ENCODE measurements around the gene F13B.

The F13B gene

DNA sequence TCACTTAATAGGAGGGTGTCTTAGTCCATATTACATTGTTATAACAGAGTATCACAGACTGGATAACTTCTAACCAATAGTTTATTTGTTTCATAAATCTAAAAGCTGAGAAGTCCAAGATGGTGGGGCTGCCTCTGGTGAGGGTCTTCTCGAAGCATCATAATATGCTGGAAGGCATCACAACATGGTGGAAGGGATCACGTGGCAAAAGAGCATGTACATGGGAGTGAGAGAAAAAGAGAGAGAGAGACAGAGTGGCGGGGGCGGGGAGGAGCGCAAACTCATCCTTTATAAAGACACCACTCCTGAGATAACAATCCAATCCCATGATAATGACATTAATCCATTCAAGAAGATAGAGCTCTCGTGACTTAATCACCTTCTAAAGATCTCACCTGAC is 58.2 kb downstream of the F13B start:
- ChIA-PET CTCF (interaction anchor here (0.7 kb wide), 1 partner anchor 915 kb away, joined by 4 read pairs; no protein-coding TSS in a partner anchor), POLR2A (no interaction called here)
- no peaks in the 10 kb centered on the region for H3K9me3 ChIP-seq (ENCODE audit: control insufficient read depth, insufficient read depth, low read depth, low read length)
- H3K4me1 ChIP-seq (ENCODE audit: control insufficient read depth, insufficient read depth, low read length): no peaks in the 10 kb centered on the region
- H3K27ac ChIP-seq (ENCODE audit: extremely low read depth, low read depth, low read length): no peak overlapping the region
- H3K36me3 ChIP-seq (ENCODE audit: control insufficient read depth in 2 of 2, insufficient read depth in 1 of 2, low read length in 2 of 2): no peaks in the 10 kb centered on the region
- TF ChIP-seq IKZF3 (tag by site-specific recombination; IDR thresholded peaks at IDR 0.05): no peak
- no peak for TF ChIP-seq ZNF239 (tag by site-specific recombination; IDR thresholded peaks at IDR 0.05)
- TF ChIP-seq, protein P1, sequence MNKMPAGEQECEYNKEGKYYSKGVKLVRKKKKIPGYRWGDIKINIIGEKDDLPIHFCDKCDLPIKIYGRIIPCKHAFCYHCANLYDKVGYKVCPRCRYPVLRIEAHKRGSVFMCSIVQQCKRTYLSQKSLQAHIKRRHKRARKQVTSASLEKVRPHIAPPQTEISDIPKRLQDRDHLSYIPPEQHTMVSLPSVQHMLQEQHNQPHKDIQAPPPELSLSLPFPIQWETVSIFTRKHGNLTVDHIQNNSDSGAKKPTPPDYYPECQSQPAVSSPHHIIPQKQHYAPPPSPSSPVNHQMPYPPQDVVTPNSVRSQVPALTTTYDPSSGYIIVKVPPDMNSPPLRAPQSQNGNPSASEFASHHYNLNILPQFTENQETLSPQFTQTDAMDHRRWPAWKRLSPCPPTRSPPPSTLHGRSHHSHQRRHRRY (tag by site-specific recombination; IDR thresholded peaks at IDR 0.05): no peak
- TF ChIP-seq, protein P2, sequence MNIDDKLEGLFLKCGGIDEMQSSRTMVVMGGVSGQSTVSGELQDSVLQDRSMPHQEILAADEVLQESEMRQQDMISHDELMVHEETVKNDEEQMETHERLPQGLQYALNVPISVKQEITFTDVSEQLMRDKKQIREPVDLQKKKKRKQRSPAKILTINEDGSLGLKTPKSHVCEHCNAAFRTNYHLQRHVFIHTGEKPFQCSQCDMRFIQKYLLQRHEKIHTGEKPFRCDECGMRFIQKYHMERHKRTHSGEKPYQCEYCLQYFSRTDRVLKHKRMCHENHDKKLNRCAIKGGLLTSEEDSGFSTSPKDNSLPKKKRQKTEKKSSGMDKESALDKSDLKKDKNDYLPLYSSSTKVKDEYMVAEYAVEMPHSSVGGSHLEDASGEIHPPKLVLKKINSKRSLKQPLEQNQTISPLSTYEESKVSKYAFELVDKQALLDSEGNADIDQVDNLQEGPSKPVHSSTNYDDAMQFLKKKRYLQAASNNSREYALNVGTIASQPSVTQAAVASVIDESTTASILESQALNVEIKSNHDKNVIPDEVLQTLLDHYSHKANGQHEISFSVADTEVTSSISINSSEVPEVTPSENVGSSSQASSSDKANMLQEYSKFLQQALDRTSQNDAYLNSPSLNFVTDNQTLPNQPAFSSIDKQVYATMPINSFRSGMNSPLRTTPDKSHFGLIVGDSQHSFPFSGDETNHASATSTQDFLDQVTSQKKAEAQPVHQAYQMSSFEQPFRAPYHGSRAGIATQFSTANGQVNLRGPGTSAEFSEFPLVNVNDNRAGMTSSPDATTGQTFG (tag by site-specific recombination; IDR thresholded peaks at IDR 0.05; ENCODE audit: borderline replicate concordance): no peak
- no peak for TF ChIP-seq ZNF585B (tag by site-specific recombination; IDR thresholded peaks at IDR 0.05)
- TF ChIP-seq SETDB1 (IDR thresholded peaks at IDR 0.05; ENCODE audit: insufficient read length, low read length): no peak
- TF ChIP-seq RBAK (tag by site-specific recombination; IDR thresholded peaks at IDR 0.05): no peak
- TF ChIP-seq ZNF138 (tag by site-specific recombination; IDR thresholded peaks at IDR 0.05; ENCODE audit: borderline replicate concordance): no peak
- no peak for TF ChIP-seq ZNF600 (tag by site-specific recombination; IDR thresholded peaks at IDR 0.05)
- TF ChIP-seq ZNF777 (tag by site-specific recombination; IDR thresholded peaks at IDR 0.05; ENCODE audit: borderline replicate concordance): no peak
- TF ChIP-seq ZNF426 (tag by site-specific recombination; IDR thresholded peaks at IDR 0.05): no peak
- TF ChIP-seq ZNF843 (tag by site-specific recombination; IDR thresholded peaks at IDR 0.05): no peak
- no peak for TF ChIP-seq ZNF140 (tag by site-specific recombination; IDR thresholded peaks at IDR 0.05)
- TF ChIP-seq, protein P3, sequence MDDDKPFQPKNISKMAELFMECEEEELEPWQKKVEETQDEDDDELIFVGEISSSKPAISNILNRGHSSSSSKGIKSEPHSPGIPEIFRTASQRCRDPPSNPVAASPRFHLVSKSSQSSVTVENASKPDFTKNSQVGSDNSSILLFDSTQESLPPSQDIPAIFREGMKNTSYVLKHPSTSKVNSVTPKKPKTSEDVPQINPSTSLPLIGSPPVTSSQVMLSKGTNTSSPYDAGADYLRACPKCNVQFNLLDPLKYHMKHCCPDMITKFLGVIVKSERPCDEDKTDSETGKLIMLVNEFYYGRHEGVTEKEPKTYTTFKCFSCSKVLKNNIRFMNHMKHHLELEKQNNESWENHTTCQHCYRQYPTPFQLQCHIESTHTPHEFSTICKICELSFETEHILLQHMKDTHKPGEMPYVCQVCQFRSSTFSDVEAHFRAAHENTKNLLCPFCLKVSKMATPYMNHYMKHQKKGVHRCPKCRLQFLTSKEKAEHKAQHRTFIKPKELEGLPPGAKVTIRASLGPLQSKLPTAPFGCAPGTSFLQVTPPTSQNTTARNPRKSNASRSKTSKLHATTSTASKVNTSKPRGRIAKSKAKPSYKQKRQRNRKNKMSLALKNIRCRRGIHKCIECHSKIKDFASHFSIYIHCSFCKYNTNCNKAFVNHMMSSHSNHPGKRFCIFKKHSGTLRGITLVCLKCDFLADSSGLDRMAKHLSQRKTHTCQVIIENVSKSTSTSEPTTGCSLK (tag by site-specific recombination; IDR thresholded peaks at IDR 0.05): no peak
- no peak for TF ChIP-seq ZNF350 (tag by site-specific recombination; IDR thresholded peaks at IDR 0.05)
- H3K4me3 ChIP-seq (ENCODE audit: low read depth, low read length): no peak overlapping the region

DNA sequence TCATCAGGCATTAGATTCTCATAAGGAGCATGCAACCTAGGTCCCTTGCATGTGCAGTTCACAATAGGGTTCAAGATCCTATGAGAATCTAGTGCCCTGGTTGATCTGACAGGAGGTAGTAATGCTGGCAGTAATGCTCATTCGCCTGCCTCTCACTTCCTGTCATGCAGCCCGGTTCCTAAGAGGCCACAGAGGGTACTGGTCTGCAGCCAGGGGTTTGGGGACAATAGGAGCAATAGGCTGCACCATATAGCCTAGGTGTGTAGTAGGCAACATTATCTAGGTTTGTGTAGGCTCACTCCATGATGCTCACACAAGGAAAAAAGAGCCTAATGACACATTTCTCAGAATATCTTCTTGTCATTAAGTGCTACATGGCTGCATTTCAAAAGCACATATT is 63.9 kb downstream of the F13B start:
- no peak overlapping the region for H3K27ac ChIP-seq (ENCODE audit: extremely low read depth, low read depth, low read length)
- no peaks in the 10 kb centered on the region for H3K36me3 ChIP-seq (ENCODE audit: control insufficient read depth in 2 of 2, insufficient read depth in 1 of 2, low read length in 2 of 2)
- CTCF ChIA-PET: no interaction called here
- H3K4me1 ChIP-seq (ENCODE audit: control insufficient read depth, insufficient read depth, low read length): no peaks in the 10 kb centered on the region
- no peak overlapping the region for H3K4me3 ChIP-seq (ENCODE audit: low read depth, low read length)
- TF ChIP-seq, protein P4, sequence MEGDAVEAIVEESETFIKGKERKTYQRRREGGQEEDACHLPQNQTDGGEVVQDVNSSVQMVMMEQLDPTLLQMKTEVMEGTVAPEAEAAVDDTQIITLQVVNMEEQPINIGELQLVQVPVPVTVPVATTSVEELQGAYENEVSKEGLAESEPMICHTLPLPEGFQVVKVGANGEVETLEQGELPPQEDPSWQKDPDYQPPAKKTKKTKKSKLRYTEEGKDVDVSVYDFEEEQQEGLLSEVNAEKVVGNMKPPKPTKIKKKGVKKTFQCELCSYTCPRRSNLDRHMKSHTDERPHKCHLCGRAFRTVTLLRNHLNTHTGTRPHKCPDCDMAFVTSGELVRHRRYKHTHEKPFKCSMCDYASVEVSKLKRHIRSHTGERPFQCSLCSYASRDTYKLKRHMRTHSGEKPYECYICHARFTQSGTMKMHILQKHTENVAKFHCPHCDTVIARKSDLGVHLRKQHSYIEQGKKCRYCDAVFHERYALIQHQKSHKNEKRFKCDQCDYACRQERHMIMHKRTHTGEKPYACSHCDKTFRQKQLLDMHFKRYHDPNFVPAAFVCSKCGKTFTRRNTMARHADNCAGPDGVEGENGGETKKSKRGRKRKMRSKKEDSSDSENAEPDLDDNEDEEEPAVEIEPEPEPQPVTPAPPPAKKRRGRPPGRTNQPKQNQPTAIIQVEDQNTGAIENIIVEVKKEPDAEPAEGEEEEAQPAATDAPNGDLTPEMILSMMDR (tag by site-specific recombination; IDR thresholded peaks at IDR 0.05): no peak
- TF ChIP-seq, protein P5, sequence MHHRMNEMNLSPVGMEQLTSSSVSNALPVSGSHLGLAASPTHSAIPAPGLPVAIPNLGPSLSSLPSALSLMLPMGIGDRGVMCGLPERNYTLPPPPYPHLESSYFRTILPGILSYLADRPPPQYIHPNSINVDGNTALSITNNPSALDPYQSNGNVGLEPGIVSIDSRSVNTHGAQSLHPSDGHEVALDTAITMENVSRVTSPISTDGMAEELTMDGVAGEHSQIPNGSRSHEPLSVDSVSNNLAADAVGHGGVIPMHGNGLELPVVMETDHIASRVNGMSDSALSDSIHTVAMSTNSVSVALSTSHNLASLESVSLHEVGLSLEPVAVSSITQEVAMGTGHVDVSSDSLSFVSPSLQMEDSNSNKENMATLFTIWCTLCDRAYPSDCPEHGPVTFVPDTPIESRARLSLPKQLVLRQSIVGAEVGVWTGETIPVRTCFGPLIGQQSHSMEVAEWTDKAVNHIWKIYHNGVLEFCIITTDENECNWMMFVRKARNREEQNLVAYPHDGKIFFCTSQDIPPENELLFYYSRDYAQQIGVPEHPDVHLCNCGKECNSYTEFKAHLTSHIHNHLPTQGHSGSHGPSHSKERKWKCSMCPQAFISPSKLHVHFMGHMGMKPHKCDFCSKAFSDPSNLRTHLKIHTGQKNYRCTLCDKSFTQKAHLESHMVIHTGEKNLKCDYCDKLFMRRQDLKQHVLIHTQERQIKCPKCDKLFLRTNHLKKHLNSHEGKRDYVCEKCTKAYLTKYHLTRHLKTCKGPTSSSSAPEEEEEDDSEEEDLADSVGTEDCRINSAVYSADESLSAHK (tag by site-specific recombination; IDR thresholded peaks at IDR 0.05): no peak
- no peak for TF ChIP-seq ZBTB7A (tag by site-specific recombination; IDR thresholded peaks at IDR 0.05; ENCODE audit: low read depth)
- no peak for TF ChIP-seq ZNF324 (tag by site-specific recombination; IDR thresholded peaks at IDR 0.05)
- TF ChIP-seq ZEB2 (tag by site-specific recombination; IDR thresholded peaks at IDR 0.05): no peak
- TF ChIP-seq, protein P6, sequence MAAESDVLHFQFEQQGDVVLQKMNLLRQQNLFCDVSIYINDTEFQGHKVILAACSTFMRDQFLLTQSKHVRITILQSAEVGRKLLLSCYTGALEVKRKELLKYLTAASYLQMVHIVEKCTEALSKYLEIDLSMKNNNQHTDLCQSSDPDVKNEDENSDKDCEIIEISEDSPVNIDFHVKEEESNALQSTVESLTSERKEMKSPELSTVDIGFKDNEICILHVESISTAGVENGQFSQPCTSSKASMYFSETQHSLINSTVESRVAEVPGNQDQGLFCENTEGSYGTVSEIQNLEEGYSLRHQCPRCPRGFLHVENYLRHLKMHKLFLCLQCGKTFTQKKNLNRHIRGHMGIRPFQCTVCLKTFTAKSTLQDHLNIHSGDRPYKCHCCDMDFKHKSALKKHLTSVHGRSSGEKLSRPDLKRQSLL (tag by site-specific recombination; IDR thresholded peaks at IDR 0.05): no peak
- no peak for TF ChIP-seq KLF16 (tag by site-specific recombination; IDR thresholded peaks at IDR 0.05)
- TF ChIP-seq, protein P7, sequence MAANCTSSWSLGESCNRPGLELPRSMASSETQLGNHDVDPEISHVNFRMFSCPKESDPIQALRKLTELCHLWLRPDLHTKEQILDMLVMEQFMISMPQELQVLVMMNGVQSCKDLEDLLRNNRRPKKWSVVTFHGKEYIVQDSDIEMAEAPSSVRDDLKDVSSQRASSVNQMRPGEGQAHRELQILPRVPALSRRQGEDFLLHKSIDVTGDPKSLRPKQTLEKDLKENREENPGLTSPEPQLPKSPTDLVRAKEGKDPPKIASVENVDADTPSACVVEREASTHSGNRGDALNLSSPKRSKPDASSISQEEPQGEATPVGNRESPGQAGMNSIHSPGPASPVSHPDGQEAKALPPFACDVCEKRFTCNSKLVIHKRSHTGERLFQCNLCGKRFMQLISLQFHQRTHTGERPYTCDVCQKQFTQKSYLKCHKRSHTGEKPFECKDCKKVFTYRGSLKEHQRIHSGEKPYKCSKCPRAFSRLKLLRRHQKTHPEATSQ (tag by site-specific recombination; IDR thresholded peaks at IDR 0.05): no peak
- POLR2A ChIA-PET: no interaction called here
- H3K9me3 ChIP-seq (ENCODE audit: control insufficient read depth, insufficient read depth, low read depth, low read length): no peaks in the 10 kb centered on the region

All from HEK293 (cell line).